B cell (primary cell): Measurements from ENCODE around the gene FILIP1.

Experiments used
- CTCF ChIP-seq: fragments of 200-600 bp; IDR thresholded peaks from one replicate; pipeline ENCODE4 v1.8.0; 2022; ENCODE audit warnings: antibody characterized with exemption, mild to moderate bottlenecking
- EZH2 ChIP-seq: IDR thresholded peaks from 2 replicates; pipeline ENCODE4 v1.6.1; 2012; ENCODE audit warnings: borderline replicate concordance, low read depth, mild to moderate bottlenecking, moderate library complexity, low read length; ENCODE audit not compliant: insufficient read depth, poor library complexity, severe bottlenecking

DNA sequence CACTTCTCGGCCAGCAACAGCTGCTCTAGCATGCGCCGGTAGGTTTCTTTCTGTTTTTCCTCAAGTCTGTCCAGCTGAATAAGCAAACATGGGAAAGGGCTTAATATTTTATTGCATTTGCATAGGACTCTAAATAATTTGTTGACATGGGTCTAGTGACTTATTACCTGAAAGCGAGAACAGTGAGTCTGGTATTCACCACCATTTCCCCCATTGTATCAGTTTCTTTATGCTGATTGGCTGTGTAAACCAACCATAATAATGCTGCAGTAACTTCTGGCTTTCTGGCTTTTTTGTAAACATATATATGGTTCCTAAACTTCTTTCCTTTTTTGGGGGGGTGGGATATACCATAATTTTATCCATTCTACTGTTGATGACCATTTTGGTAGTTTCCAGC, 140.0 kb downstream of the FILIP1 start:
- no peak for TF ChIP-seq CTCF
- TF ChIP-seq EZH2 = no peak
